ENCODE data around the gene CCDC106.

CCDC106 gene

DNA sequence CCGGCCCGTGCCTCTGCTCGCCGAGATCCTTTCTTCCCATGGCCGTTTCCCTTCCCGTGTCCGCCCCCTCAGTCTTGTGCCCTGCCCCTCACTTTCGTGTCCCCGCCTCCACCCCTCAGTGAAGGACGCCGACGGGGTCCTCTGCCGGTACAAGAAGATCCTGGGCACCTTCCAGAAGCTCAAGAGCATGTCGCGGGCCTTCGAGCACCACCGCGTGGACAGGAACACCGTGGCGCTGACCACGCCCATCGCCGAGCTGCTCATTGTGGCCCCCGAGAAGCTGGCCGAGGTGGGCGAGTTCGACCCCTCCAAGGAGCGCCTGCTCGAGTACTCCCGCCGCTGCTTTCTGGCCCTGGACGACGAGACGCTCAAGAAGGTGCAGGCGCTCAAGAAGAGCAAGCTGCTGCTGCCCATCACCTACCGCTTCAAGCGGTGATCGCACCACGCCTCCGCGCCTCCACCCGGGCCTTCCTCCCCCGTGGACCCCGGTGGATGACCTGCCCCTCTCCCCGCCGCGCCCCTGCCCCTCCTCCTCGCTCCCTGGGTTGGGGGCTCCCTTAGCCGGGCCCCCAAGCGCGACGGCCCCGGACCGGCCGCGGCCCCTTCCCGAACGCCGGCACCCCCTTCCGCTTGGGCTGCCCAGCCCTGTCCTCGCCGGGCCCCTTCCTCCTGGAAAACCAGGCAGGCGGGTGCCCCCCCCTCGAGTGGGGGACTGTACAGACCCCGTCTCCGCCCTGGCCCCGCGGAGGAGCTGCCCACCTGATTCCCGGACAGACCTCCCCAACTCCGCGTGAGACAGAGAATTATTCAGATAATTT is 4.5 kb downstream of the CCDC106 start:
- DNase-seq (ENCODE audit: low read depth), result no peak

DNA sequence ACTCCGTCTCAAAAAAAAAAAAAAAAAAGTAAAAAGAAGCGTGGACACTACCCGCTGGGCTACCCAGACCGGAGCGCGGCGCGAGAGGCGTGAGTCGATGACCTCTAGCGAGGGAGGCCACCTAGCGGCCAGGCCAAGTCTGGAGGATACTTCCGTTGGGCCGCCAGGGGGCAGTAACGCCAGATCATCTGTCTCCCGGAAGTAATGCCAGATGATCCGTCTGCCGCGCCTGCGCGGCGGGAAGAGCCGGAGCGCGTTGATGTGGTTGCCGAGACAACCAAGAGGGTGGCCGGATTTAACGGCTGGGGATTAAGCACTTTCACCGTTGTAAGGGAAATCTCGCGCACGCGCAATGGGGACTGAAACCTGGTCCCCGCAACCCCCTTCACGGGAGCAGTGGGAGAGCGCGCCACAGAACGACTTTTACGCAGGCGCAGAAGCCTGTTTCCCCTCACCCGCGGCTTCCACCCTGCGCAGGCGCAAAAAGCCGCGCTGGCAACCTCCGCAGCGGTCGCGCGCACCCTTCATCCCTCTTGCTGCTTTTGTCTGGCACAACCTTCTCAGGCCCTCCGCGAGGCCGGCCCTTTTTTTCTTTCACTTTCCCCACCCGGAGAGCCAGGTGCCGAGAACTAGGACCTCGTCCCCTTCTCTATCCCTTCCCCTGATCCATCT is 5.8 kb downstream of the CCDC106 start:
- peak; percentile 95 for DNase-seq (ENCODE audit: low read depth)

DNA sequence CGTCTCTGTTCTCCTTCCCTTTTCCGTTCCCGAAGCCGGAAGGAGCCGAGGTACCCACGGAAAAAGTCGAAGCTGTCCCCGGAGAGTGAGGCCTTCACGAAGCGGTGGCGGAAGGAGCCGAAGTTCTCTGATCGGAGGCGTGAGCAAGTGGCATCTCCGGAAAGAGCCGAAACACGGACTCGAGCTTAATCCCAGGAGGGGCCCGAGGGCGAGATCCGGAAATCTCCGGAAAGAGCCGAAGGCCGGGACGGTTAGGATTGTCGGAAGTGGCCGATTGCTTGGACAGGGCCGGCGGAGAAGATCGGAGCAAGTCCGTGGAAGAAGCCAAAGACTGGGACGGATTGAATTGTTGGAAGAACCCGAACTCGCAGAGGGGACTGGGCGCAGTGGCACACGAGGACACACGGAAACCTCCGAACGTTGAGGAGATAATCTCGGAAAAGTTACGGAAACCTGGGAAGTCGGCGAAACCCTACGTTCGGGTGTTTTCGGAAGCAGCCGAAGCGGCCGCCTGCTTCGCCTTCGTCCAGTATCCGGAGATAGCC is 6.4 kb downstream of the CCDC106 start:
- DNase-seq (ENCODE audit: low read depth), result peak; percentile 97

DNA sequence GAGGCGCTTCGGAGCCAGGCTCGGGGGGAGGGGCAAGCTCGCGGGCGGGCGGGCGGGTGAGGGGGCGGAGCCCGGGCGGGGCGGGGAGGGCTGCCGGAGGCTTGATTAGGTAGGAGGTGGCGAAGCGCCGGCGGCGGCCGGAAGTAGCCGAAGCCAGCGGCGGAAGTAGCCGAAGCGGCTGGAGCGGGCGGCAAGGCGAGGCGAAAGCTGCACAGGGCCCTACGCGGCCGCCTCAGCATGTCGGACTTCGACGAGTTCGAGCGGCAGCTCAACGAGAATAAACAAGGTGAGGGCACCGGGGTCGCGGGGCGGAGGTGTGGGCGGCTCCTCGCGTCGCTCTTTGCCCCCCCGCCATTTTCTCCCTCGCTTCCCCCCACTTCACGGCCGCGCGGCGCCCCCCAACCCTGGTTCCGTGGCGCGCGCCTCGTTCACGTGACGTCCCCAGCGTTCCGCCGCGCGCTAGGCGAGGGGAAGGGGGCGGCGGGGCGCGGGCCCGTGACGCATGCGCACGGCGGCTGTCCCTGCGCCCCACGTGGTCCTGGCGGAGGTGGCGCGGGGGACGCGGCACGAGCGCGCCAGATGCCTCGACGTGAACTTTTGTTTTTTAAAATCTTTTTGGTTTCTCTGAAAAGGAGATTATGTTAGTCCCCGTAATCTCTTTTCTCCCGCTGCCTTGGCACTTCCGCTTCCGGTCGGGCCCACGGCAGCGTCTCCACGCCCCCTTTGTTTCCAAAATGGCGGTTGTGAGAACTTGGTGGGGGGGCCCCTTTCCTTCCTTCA is 7.0 kb downstream of the CCDC106 start, which contains the start of gene U2AF2:
Gene U2AF2 (plus strand): TSS at position 168 of the 780 bp plus-strand sequence. CDS start 70 bp downstream, at position 238.
- DNase-seq (ENCODE audit: low read depth), result peak; percentile 72

DNA sequence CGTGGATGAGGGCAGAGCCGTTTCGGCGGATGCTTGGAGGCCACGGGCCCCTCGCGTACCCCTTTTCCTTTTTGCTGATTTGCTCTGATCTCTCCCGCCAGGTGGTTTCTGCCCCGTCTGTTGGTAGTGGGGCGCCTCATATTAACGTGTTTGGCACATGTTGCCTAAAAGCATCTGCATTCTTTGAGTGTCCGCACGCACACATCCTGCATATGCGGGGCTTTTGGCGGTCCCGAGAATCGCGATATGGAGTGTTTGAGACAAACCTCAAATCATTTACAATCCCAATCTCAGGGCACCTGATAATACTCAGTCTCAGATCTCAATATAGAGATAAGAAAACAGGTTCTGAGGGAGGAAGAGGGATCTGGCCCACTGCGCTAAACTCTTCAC is 7.6 kb downstream of the CCDC106 start:
- no peak for DNase-seq (ENCODE audit: low read depth)

DNA sequence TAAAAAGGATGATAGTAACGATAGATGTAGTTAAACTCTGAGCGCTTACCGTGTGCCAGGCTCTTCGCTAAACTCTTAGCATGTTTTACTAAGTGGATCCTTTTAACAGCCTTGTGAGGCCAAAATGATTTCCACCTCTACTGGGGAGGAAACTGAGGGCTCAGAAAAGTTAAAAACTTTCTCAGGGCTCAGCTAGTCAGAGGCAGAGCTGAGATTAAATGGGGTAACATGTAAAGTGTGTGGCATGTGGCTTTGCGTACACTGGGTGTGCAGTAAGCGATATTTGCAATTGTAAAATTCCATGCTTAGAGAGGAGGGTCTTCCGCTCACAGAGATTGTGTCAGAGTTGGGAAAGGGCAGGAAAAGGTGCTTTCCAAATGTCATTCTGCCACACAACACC is 8.5 kb downstream of the CCDC106 start:
- no peak for DNase-seq (ENCODE audit: low read depth)

DNA sequence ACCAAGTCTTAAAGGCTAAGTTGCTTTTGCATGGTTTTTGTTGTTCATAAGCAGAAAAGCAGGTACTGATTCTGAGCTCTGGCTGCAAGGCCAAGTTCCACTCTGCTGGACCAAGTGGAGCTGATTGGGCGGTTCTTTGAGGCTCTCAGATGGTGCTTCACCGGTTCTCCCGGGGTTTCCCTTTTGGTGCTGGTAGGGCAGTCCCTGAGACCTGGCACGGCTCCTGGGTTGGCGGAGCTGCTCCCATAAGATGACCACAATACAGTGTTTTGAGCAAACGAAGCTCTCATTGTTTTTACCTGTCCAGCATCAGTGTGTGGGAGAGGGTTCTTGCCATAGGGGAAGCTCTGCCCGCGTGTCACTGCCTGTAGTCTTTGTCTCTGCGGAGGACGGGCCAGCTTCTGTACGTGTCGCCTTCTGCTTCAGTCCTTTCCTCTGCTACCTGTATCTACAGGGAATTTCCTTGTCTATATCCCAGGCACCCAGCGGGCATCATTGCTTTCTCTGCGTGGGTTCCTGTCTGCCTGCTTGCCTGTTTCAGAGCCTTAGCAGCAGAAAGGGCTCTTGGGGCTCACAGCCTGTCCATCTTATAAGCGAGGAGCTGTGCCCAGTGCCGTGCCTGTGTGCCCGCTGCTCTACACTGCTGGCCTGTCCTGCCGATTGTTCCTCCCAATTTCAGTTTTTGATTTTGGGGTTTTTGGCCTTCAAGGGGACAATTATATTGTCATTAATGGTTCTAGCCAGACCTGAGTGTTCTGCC is 9.2 kb downstream of the CCDC106 start:
- no peak for DNase-seq (ENCODE audit: low read depth)

DNA sequence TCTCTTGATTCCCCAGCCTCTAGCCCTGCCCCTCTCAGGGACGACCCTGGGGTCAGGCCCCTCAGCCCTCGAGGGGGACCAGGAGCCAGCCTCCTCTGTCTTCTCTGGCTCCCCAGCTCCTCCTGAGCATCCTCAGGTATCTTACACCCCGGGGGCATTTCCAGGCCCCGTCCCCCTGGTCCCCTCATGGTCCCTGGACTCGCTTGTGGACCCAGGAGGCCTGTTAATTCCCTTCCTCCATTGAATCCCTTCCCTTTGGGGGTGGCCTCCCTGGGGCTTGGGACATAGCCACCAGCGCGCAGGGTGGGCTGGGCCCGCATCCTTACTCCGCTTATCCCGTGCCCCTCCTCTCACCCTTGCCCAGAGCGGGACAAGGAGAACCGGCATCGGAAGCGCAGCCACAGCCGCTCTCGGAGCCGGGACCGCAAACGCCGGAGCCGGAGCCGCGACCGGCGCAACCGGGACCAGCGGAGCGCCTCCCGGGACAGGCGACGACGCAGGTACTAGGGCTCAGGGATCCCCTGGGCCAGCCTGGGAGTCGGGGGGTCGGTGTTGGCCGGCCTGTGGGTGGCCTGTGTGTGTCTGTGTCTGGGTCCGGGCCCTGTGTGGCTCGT is 10.9 kb downstream of the CCDC106 start:
- DNase-seq (ENCODE audit: low read depth), result no peak

DNA sequence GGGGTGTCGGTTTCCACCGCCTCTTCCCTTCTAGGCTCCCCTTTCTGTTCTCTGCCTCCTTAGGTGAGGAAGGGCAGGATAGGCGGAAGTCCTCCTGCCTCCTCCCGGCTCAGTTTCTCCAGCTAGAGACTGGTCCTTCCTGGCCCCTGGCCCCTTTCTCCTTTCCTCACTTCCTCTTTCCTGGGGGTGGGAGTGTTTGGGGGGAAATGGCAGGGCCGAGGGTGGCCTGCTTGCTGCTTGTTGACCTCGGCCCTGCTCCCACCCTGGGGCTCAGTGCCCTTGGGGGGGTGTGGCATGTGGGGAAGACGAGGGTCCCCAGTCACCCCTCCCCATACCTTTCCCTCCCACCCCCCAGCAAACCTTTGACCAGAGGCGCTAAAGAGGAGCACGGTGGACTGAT is 11.8 kb downstream of the CCDC106 start:
- no peak for DNase-seq (ENCODE audit: low read depth)

DNA sequence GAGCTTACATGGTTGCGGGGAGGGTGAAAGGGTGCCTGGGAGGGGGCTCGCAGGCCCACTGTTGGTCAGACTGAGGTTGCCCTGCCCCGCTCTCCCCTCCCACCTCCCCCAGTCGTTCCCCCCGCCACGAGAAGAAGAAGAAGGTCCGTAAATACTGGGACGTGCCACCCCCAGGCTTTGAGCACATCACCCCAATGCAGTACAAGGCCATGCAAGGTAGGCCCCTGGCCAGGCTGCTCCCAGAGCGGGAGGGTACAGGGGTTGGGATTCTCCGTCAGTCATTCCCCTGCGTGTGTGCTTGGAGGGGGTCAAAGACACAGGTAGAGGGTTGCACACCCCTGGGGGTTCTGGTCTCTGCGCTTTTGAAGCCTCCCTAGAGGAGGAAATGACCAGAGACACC is 12.4 kb downstream of the CCDC106 start:
- DNase-seq (ENCODE audit: low read depth), result no peak

DNA sequence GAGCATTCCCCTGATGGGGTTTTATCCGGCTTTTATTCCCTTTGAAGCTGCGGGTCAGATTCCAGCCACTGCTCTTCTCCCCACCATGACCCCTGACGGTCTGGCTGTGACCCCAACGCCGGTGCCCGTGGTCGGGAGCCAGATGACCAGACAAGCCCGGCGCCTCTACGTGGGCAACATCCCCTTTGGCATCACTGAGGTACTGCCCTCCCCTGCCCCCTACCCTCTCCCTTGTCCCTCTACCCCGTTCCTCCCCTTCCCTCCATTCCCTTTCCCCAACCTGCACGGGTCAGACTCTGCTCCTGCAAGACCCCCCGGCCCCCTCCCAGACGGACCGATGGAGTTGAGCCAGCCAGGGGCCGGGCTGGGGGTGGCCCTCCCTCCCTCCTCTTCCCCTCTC is 13.0 kb downstream of the CCDC106 start:
- no peak for DNase-seq (ENCODE audit: low read depth)

DNA sequence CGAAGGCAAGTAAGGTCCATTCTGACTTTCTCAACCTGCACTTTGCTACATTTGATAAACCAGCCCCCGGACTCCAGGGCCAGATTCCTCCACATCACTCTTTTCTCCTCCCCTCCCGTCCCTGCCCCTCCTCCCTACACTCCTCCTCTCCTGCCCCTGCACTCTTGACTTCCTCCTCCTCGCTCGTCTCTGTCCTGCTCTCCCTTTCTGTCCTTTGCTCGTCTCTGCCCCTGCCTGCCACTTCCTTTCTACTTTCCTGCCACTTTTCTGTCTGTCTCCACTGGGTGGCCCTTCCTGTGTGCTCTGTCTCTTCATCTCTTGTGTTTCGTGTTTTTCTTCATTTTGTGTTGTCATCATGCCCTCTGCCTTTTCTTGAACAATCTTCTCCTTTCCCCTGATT is 13.8 kb downstream of the CCDC106 start:
- no peak for DNase-seq (ENCODE audit: low read depth)

DNA sequence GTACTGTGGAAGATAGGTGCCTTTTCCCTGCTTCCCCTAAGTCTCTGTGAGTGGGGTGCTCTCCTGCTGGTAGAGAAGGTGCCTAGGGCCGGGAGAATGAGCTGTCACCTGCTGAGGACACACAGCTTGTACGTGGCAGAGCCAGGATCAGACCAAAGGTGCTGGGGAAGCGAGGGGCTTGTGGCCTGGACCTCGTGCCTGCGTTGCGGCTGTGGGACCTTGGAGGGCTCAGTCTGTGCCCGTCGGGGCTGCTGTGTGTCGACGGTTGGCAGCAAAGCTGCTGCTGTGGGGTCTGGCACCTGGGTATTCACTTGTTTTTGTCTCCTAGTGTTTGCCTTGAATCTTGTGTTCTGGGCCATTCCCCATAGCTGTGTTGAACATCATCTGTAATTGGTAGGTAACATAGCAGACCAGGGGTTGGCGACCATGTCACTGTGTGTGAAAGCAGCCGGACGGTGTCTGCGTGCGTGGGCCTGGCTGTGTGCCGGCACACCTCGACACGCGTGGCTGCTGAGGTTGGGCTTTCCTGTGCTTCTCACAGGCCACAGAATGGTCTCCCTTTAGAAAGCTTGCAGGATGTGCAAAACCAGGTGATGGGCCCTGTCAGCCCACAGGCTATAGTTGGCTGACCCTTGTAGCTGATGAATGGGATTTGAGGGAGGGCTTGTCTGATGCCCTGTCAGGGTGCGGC is 16.0 kb downstream of the CCDC106 start:
- DNase-seq (ENCODE audit: low read depth), result no peak

DNA sequence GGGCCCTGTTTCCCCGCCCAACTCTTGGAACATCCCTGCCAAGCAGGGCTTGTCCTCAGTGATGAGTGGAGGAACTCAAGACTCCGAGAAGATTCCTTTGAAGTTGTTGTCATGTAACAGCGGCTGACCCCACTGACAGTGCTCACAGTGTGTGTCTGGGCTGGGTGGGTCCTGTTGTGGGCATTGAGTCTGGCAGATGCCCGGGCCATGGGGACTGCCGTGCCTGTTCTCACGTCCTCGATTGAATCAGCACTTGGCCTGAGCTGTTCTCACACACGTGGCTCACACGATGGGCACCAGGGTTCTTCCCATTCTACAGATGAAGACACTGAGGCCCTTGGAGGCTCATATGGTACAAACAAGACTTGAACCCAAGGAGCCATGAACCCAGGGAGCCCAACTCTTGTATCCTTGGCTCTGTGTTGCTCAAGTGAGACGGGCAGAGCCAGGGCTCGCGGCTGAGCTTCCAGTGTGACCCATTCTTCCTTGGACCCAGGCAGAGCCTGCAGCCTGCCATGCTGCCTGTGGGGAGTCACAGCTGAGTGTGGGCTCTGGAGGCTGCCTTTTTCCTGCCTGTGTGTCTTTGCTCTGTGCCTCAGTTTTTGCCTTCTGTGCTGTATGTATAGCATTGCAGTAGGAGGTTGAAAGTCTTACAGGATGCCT is 18.5 kb downstream of the CCDC106 start:
- DNase-seq (ENCODE audit: low read depth), result no peak

DNA sequence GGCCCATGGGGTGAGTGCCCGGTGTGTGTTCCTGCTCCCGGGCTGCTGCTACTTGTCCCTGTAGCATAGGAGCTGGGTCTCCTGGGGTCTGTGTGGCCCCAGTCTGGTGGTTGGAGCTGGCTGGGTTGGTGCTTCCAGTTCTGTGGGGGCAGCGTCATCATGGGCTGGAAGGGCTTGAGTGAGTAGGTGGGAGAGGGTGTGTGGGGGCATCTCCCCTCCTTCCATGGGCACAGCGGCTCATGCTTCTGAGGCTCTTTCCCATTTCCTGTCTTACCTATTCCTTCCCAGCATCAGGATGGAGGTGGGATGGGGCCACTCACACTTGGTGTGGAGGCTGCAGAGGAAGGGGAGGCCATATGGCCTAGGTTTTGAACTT is 19.0 kb downstream of the CCDC106 start:
- no peak for DNase-seq (ENCODE audit: low read depth)

DNA sequence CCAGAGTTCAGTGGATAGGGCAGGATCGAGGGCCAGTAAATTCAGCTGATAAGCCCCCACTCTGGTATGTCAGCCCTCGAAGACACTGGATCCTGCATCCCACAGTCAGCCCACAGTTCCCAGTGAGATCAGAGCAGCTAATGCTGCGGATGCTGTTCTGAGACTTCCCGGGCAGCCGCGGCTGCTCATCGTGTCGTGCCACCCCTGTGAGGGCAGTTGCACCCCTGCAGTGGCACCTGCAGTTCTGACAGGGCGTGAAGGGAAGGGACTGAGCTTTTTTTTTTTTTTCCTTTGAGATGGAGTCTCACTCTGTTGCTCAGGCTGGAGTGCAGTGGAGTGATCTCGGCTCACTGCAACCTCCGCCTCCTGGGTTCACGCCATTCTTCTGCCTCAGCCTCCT is 19.5 kb downstream of the CCDC106 start:
- DNase-seq (ENCODE audit: low read depth), result no peak

DNA sequence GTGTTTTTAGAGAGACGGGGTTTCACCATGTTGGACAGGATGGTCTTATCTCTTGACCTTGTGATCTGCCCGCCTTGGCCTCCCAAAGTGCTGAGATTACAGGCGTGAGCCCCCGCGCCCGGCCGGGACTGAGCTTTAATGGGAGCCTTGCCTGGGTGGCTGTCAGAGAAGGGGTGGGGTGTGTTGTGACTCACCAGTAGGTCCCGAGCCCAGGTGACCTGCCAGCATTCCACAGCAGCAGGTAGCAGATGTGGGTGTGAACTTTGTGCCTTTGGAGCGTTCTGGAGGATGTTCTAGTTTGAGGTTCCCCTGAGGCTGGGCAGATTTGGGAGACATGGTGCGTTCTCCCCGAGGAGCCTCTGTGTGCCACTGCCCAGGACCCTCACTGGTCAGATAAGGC is 19.9 kb downstream of the CCDC106 start:
- DNase-seq (ENCODE audit: low read depth), result no peak

DNA sequence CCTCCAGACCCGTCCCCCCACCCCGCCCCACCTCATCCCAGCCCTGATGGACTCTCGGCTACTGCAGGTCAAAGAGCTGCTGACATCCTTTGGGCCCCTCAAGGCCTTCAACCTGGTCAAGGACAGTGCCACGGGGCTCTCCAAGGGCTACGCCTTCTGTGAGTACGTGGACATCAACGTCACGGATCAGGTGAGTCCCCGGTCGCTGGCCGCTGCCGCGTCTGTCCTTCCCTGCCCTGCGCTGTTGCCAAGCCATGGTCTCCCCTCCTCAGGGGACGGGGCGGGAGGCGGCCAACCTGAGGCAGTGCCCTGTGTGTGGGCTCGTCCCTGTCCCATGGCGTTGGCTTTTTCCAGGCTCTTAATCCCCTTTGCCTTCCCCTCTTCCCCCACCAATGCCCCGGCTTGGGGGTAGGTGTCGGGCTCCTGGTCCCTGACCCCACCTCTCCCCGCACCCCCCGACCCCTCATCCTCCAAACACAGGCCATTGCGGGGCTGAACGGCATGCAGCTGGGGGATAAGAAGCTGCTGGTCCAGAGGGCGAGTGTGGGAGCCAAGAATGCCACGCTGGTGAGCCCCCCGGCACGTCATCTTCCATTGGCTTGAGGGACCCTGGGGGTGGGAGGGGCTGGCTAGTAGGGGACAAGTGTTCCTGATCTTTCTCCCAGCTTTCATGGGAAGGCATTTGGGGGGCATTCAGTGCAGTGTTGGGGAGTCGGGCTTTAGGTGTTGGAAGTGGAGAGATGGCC is 20.8 kb downstream of the CCDC106 start:
- no peak for DNase-seq (ENCODE audit: low read depth)
